ENCODE data around the gene YARS2. TPM values are rescaled to one million over a fixed set of nuclear protein-coding genes. Genes with fewer than 3 reads are reported as not detected.

The YARS2 gene
- total RNA-seq, 1 donor from 2014 or later: 25.3 TPM

DNA sequence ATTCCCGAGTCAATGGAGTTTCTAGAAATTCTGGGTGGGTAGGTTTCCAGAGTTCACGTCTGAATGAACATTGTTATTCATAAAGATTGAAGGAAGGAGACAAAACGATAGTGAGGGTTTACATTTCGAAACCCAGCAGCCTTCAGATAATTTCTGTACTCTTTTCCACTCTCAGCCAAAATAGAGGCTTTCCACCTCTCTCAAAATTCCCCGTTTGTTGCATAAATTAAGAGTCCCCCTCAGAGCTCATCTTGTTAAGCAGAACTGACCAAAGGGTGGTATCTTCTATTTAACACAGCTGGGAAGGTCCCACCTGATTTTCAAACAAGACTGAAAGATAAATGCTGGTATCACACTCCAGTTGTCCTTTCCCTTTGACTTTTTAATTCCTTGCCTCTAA lies 21.5 kb upstream of the YARS2 start:
- Mint-ChIP-seq H3K9me3 (no peaks in the 10 kb centered on the region), H3K4me1 (no peaks in the 10 kb centered on the region), H3K27ac (ENCODE audit: unreplicated experiment) (no peak overlapping the region), H3K27me3 (ENCODE audit: low read depth) (peaks cover 25% of the 10 kb centered on the region), H3K4me3 (no peak overlapping the region), H3K36me3 (ENCODE audit: low read depth) (no peaks in the 10 kb centered on the region)
- no peak for DNase-seq (ENCODE audit: low read depth, low spot score)
- TF ChIP-seq, protein P1, sequence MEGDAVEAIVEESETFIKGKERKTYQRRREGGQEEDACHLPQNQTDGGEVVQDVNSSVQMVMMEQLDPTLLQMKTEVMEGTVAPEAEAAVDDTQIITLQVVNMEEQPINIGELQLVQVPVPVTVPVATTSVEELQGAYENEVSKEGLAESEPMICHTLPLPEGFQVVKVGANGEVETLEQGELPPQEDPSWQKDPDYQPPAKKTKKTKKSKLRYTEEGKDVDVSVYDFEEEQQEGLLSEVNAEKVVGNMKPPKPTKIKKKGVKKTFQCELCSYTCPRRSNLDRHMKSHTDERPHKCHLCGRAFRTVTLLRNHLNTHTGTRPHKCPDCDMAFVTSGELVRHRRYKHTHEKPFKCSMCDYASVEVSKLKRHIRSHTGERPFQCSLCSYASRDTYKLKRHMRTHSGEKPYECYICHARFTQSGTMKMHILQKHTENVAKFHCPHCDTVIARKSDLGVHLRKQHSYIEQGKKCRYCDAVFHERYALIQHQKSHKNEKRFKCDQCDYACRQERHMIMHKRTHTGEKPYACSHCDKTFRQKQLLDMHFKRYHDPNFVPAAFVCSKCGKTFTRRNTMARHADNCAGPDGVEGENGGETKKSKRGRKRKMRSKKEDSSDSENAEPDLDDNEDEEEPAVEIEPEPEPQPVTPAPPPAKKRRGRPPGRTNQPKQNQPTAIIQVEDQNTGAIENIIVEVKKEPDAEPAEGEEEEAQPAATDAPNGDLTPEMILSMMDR (conservative IDR thresholded peaks at IDR 0.05): no peak

DNA sequence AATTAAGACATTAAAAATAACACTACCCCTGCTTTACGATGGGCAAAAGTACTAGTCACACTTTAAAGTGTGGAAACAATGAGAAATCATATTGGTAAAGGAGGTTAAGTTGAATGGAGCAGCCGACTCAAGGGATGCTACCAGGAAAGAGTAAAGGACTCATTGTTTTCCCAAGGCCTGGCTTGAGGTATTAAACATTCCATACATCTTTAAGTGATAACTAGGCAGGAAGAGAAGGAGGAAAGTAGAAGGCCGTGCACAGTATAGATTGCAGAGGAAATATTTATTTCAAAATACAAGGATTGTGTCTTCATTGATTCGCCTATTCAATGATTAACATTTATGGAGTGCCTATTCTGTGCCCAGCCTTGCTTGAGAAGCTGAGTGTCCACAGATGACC lies 20.6 kb upstream of the YARS2 start:
- no peaks in the 10 kb centered on the region for H3K4me1 Mint-ChIP-seq
- no peak overlapping the region for H3K4me3 Mint-ChIP-seq
- TF ChIP-seq, protein P1 (conservative IDR thresholded peaks at IDR 0.05): no peak
- DNase-seq (ENCODE audit: low read depth, low spot score): no peak
- H3K27ac Mint-ChIP-seq (ENCODE audit: unreplicated experiment): no peak overlapping the region
- peaks cover 27% of the 10 kb centered on the region for H3K27me3 Mint-ChIP-seq (ENCODE audit: low read depth)
- H3K9me3 Mint-ChIP-seq: no peaks in the 10 kb centered on the region
- no peaks in the 10 kb centered on the region for H3K36me3 Mint-ChIP-seq (ENCODE audit: low read depth)

DNA sequence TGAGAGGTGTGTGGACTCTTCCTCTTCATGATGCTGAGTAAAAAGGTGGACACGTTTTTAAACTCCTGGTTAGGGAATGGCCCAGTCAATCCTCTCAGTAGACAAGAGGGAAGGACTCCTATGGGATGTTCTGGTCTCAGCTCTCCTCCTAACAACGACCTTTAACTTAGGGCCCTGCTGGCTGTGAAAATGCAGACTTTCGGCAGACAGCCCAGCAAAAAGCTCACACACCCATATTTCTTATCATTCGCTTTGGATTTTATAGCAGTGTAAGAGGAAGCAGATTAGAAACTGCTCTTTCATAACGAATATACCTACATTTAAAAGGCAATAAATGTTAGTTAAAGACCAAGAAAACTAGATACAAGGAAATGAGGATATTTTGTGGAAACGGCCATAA lies 18.0 kb upstream of the YARS2 start:
- no peaks in the 10 kb centered on the region for H3K36me3 Mint-ChIP-seq (ENCODE audit: low read depth)
- TF ChIP-seq, protein P1 (conservative IDR thresholded peaks at IDR 0.05): no peak
- no peak for DNase-seq (ENCODE audit: low read depth, low spot score)
- peaks cover 30% of the 10 kb centered on the region for H3K27me3 Mint-ChIP-seq (ENCODE audit: low read depth)
- H3K9me3 Mint-ChIP-seq: no peaks in the 10 kb centered on the region
- no peak overlapping the region for H3K27ac Mint-ChIP-seq (ENCODE audit: unreplicated experiment)
- H3K4me1 Mint-ChIP-seq: no peaks in the 10 kb centered on the region
- H3K4me3 Mint-ChIP-seq: no peak overlapping the region

DNA sequence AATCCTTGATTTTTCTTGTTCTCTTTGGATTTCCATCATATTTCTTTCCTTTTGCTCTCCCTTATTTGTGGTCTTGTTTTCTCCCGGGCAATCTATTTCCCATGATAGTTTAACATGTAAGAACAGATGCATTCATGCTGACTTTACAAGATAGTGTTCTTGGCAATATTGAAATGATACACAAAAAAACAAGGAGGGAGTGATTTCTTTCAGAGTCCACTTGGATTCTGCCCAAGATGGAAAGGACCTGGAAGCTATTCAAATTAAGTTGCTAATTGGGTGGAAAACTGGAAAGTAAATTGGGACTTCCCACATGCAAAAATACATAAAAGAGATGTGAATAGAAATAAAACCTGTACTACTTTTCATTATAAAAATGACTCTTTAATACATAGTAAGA lies 14.4 kb upstream of the YARS2 start:
- H3K9me3 Mint-ChIP-seq: no peaks in the 10 kb centered on the region
- TF ChIP-seq, protein P1 (conservative IDR thresholded peaks at IDR 0.05): no peak
- H3K36me3 Mint-ChIP-seq (ENCODE audit: low read depth): no peaks in the 10 kb centered on the region
- DNase-seq (ENCODE audit: low read depth, low spot score): no peak
- H3K4me1 Mint-ChIP-seq: no peaks in the 10 kb centered on the region
- H3K27ac Mint-ChIP-seq (ENCODE audit: unreplicated experiment): no peak overlapping the region
- H3K27me3 Mint-ChIP-seq (ENCODE audit: low read depth): peaks cover 26% of the 10 kb centered on the region
- H3K4me3 Mint-ChIP-seq: no peak overlapping the region

DNA sequence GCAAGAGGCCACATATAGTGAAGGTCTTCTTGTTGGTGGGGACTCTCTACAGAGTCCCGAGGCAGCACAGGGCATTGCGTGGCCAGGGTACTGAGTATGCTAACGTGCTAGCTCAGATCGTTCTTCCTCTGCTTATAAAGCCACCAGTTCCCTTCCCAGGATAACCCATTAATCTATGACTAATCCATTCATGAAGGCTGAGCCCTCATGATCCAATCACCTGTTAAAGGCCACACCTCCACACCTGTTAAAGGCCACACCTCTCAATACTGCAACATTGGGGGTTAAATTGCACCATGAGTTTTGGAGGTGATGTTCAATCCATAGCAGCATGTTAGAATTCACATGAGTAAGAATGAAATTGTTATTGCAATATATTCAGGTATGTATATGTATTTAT lies 12.8 kb upstream of the YARS2 start:
- Mint-ChIP-seq H3K9me3 (no peaks in the 10 kb centered on the region), H3K36me3 (ENCODE audit: low read depth) (no peaks in the 10 kb centered on the region), H3K4me1 (no peaks in the 10 kb centered on the region), H3K27me3 (ENCODE audit: low read depth) (peaks cover 22% of the 10 kb centered on the region), H3K27ac (ENCODE audit: unreplicated experiment) (no peak overlapping the region), H3K4me3 (no peak overlapping the region)
- TF ChIP-seq, protein P1 (conservative IDR thresholded peaks at IDR 0.05): no peak
- no peak for DNase-seq (ENCODE audit: low read depth, low spot score)

DNA sequence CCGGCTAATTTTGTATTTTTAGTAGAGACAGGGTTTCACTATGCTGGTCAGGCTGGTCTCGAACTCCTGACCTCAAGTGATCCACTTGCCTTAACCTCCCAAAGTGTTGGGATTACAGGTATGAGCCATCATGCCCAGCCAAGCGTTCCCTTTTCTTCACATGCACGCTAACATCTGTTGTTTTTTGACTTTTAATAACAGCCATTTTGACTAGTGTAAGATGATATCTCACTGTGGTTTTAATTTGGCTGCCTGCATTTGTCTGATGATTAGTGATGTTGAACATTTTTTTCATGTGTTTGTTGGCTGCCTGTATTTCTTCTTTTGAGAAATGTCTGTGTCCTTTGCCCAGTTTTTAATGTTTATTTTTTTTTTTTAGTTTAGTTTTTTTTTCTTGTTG lies 10.2 kb upstream of the YARS2 start:
- H3K4me3 Mint-ChIP-seq: no peak overlapping the region
- H3K36me3 Mint-ChIP-seq (ENCODE audit: low read depth): no peaks in the 10 kb centered on the region
- no peaks in the 10 kb centered on the region for H3K9me3 Mint-ChIP-seq
- no peaks in the 10 kb centered on the region for H3K4me1 Mint-ChIP-seq
- peaks cover 34% of the 10 kb centered on the region for H3K27me3 Mint-ChIP-seq (ENCODE audit: low read depth)
- TF ChIP-seq, protein P1 (conservative IDR thresholded peaks at IDR 0.05): no peak
- no peak for DNase-seq (ENCODE audit: low read depth, low spot score)
- H3K27ac Mint-ChIP-seq (ENCODE audit: unreplicated experiment): no peak overlapping the region

Data from neural crest cell (in vitro differentiated cells).